ENCODE results near the gene TIPRL.

GRCh38 chr1:168223681-168224540 lies 45.1 kb downstream of the TIPRL start:
- TF ChIP-seq CTCF (conservative IDR thresholded peaks at IDR 0.05; ENCODE audit: low read length) (no peak), EZH2phosphoT487 (IDR thresholded peaks at IDR 0.05; ENCODE audit: borderline replicate concordance, low read depth, low read length) (no peak)

All from OCI-LY7 (cell line).